MCF 10A (cell line): Measurements from ENCODE around the gene HRNR. TPM values are rescaled to one million over a fixed set of nuclear protein-coding genes. Genes with fewer than 3 reads are reported as not detected.

ENCODE experiments used
- BruUV-seq: library from RNA; stranded (reverse); fragments of 400-500 nt; replicated peaks from 2 replicates; lab custom pipeline; 2021; lab: Mats Ljungman, UMichigan
- CTCF ChIA-PET: fragments of 300-600 bp; sonication (Branson Sonifier 250); formaldehyde crosslinking; extraction: SDS; loops from one replicate; lab custom pipeline; 2021; ENCODE audit warnings: antibody characterized with exemption, inconsistent platforms; lab: Yijun Ruan, JAX
- POLR2A ChIA-PET: fragments of 300-600, 350-650 bp; sonication (Branson Sonifier 250); formaldehyde crosslinking; extraction: SDS; loops from one replicate; lab custom pipeline; 2020; ENCODE audit warnings: antibody characterized with exemption, inconsistent platforms; lab: Yijun Ruan, JAX
- DNase-seq: peaks from one replicate; pipeline ENCODE4 v3.0.0-alpha.2; 2018; ENCODE audit not compliant: unreplicated experiment
- H3K27ac Mint-ChIP-seq: one replicate; pipeline ENCODE4 v1.8.0; 2022; ENCODE audit warnings: mild to moderate bottlenecking, low read depth, mixed read lengths; ENCODE audit not compliant: unreplicated experiment
- H3K27me3 Mint-ChIP-seq: one replicate; pipeline ENCODE4 v1.8.0; 2022; ENCODE audit warnings: mixed read lengths; ENCODE audit not compliant: insufficient read depth, unreplicated experiment
- H3K36me3 Mint-ChIP-seq: one replicate; pipeline ENCODE4 v1.8.0; 2022; ENCODE audit warnings: mild to moderate bottlenecking, moderate library complexity, mixed read lengths; ENCODE audit not compliant: insufficient read depth, unreplicated experiment
- H3K4me1 Mint-ChIP-seq: one replicate; pipeline ENCODE4 v1.8.0; 2022; ENCODE audit warnings: mixed read lengths; ENCODE audit not compliant: insufficient read depth, unreplicated experiment
- H3K4me3 Mint-ChIP-seq: one replicate; pipeline ENCODE4 v1.8.0; 2022; ENCODE audit warnings: mild to moderate bottlenecking, moderate library complexity, mixed read lengths; ENCODE audit not compliant: unreplicated experiment
- H3K9me3 Mint-ChIP-seq: one replicate; pipeline ENCODE4 v1.8.0; 2022; ENCODE audit warnings: mixed read lengths; ENCODE audit not compliant: unreplicated experiment
- CTCF ChIP-seq: fragments of 200-600 bp; IDR thresholded peaks from one replicate; pipeline ENCODE4 v1.8.0; 2022; ENCODE audit warnings: antibody characterized with exemption, mild to moderate bottlenecking; ENCODE audit not compliant: unreplicated experiment
- intact Hi-C: fragments of 100-400 bp; cut with micrococcal nuclease; formaldehyde crosslinking; loops from 2 replicates; pipeline ENCODE4 v1.14.1; 2022
- total RNA-seq: library from RNA; stranded (reverse); gene quantifications from 2 replicates; pipeline ENCODE4 v1.2.3, GENCODE V29; 2022

HRNR gene
- total RNA-seq, 1 experiment from 2014 or later, result not detected

GRCh38 chr1:152188673-152189591 lies 35.1 kb downstream of the HRNR start:
- intact Hi-C loops, result loop anchor here (1.0 to 10.0 kb wide), 5 partner anchors 38 to 269 kb away; no protein-coding TSS in a partner anchor
- H3K4me1 Mint-ChIP-seq, result peaks cover 48% of the 10 kb centered on the region
- peak; percentile 78 for DNase-seq
- H3K9me3 Mint-ChIP-seq, result no peaks in the 10 kb centered on the region
- H3K36me3 Mint-ChIP-seq, result no peaks in the 10 kb centered on the region
- ChIA-PET CTCF (interaction anchor here (0.6 to 16.4 kb wide), 31 partner anchors 9 to 376 kb away, joined by 3 to 517 read pairs (median 5); partner anchors contain the start of gene HRNR), POLR2A (interaction anchor here (0.7 to 2.3 kb wide), 4 partner anchors 20 to 269 kb away, joined by 3 to 7 read pairs (median 4); no protein-coding TSS in a partner anchor)
- TF ChIP-seq CTCF, result peak; percentile 86
- no peak overlapping the region for H3K27ac Mint-ChIP-seq
- H3K27me3 Mint-ChIP-seq, result peaks cover 3% of the 10 kb centered on the region
- H3K4me3 Mint-ChIP-seq, result peak overlapping the region; percentile 60
- TSS peak; percentile 42 for BruUV-seq

- Mint-ChIP-seq H3K27me3 (no peaks in the 10 kb centered on the region), H3K4me1 (peaks cover 64% of the 10 kb centered on the region), H3K9me3 (no peaks in the 10 kb centered on the region), H3K36me3 (no peaks in the 10 kb centered on the region), H3K27ac (no peak overlapping the region), H3K4me3 (no peak overlapping the region)
- ChIA-PET CTCF (interaction anchor here (0.6 to 16.4 kb wide), 33 partner anchors 12 to 346 kb away, joined by 3 to 517 read pairs (median 4); no protein-coding TSS in a partner anchor), POLR2A (interaction anchor here (0.6 to 14.6 kb wide), 14 partner anchors 17 to 272 kb away, joined by 3 to 503 read pairs (median 4); no protein-coding TSS in a partner anchor)
- no peak for TF ChIP-seq CTCF
- intact Hi-C loops, result loop anchor here (10.0 kb wide), 1 partner anchor 252 kb away; no protein-coding TSS in a partner anchor
- DNase-seq, result peak; percentile 53
- no TSS peak for BruUV-seq
Measured at GRCh38 chr1:152186556-152187285, 37.3 kb downstream of the HRNR start.

GRCh38 chr1:152185544-152186391 lies 38.2 kb downstream of the HRNR start:
- CTCF ChIA-PET, result interaction anchor here (0.5 to 16.4 kb wide), 55 partner anchors 13 to 934 kb away, joined by 3 to 517 read pairs (median 4); partner anchors contain the start of genes HRNR, RPTN, S100A11 and TCHH
- peak overlapping the region; percentile 58 for H3K27ac Mint-ChIP-seq
- no TSS peak for BruUV-seq

More at GRCh38 chr1:152185544-152186391, 38.2 kb downstream of the HRNR start:
- POLR2A ChIA-PET, result interaction anchor here (0.5 to 14.6 kb wide), 17 partner anchors 16 to 272 kb away, joined by 3 to 503 read pairs (median 4); partner anchors contain the start of genes S100A10 and S100A11
- Mint-ChIP-seq H3K36me3 (no peaks in the 10 kb centered on the region), H3K27me3 (no peaks in the 10 kb centered on the region), H3K9me3 (no peaks in the 10 kb centered on the region), H3K4me1 (peaks cover 62% of the 10 kb centered on the region), H3K4me3 (peak overlapping the region; percentile 1)
- intact Hi-C loops, result loop anchor here (1.0 to 10.0 kb wide), 3 partner anchors 43 to 251 kb away; no protein-coding TSS in a partner anchor
- DNase-seq, result peak; percentile 88
- TF ChIP-seq CTCF, result peak; percentile 92
